ENCODE measurements around the gene BCOR.

The BCOR gene

DNA sequence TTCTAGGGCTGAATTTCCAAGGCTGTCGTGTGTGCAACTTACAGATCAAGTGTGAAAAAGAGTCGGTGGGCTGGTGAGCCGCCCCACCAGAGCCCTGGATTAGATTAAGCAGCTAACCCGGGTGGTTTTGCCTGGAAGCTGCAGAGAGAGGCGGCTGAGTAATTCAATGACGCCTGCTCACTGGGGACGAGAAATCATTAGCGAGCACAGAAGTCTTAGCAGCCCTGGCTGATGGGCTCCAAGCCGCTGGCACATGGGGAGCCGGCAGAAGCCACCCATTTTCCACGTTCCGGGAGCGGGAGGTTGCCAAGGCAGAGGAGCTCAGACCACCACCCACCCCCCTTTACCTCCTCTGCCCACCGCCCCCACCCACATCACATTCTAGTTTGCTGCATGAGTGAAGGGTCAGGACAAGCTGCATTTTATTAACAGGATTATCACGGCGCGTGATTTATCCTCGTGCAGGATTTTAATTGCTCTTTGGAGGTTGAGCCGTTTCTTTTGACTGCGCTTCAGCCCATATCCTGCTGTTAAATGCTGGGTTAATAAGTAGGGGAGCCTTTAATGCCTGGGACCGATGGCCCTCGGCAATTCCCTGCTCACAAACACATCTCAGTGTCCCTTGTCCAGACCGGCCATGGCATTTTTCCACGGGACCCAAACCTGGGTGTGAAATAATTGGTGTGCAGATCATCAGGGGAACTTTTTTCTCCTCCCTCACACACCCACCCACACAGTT, 19.1 kb downstream of the BCOR start:
- TF ChIP-seq, protein P1, sequence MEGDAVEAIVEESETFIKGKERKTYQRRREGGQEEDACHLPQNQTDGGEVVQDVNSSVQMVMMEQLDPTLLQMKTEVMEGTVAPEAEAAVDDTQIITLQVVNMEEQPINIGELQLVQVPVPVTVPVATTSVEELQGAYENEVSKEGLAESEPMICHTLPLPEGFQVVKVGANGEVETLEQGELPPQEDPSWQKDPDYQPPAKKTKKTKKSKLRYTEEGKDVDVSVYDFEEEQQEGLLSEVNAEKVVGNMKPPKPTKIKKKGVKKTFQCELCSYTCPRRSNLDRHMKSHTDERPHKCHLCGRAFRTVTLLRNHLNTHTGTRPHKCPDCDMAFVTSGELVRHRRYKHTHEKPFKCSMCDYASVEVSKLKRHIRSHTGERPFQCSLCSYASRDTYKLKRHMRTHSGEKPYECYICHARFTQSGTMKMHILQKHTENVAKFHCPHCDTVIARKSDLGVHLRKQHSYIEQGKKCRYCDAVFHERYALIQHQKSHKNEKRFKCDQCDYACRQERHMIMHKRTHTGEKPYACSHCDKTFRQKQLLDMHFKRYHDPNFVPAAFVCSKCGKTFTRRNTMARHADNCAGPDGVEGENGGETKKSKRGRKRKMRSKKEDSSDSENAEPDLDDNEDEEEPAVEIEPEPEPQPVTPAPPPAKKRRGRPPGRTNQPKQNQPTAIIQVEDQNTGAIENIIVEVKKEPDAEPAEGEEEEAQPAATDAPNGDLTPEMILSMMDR (conservative IDR thresholded peaks at IDR 0.05; ENCODE audit: low read depth, low read length): no peak
- DNase-seq (ENCODE audit: low read depth): no peak
- H3K4me3 ChIP-seq (ENCODE audit: low read depth, low read length): no peak overlapping the region

DNA sequence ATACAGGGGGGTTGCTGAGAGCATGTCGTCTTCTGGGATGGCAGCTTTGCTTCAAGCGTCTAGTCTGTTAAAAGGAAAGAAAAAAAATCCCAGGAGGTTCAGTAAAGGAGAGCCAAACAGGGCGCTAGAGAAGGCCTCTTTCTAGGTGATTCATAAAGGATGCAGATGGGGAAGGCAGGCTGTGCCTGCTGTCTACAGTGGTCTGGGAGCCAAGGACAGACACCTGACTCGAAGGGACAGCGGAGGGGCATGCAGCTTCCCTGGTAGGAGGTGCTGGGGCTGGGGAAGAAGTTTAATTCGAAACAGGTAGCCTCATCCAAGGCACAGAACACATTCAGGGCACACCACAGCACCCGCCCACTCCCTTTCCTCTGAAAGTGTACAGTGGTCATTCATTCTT, 19.9 kb downstream of the BCOR start:
- DNase-seq (ENCODE audit: low read depth): no peak
- TF ChIP-seq, protein P1 (conservative IDR thresholded peaks at IDR 0.05; ENCODE audit: low read depth, low read length): no peak
- H3K4me3 ChIP-seq (ENCODE audit: low read depth, low read length): no peak overlapping the region

DNA sequence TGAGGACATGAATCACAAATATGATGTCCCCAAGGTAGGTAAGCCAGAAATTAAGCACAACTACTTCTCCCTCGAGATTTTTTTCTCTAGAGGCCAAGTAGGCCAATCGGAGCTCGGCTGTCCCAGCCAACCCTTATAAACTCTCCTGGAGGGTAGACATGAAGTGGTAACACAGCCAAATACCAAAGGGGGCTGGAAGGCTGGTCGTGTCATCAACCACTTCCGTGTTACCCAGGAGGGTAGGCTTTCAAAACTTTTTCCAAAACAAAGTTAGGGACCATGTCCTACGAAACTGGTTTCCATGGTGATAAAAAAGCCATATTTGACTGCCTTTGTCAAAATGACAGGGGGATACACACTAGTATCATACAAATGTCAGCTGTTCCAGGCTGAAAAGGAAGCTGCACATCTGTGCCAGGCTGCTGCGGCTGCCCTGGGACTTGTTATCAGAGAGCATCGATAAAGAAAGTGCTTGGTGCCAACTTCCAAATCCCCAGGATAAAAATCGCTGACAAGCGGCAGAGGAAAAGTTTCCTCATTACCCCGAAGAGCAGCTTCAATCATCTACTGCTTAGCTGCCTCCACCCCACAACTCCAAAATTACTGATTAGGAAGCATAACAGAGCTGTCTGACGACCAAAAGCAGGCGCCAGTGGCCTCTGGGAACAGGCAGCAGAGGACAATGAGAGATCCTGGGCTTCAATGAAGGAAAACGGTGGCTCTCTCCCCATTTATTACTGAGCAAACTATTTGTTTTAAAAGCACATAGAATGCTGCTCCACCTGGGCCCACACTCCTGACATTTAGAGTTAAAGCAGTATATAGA, 20.8 kb downstream of the BCOR start:
- TF ChIP-seq, protein P1 (conservative IDR thresholded peaks at IDR 0.05; ENCODE audit: low read depth, low read length): no peak
- H3K4me3 ChIP-seq (ENCODE audit: low read depth, low read length): no peak overlapping the region
- DNase-seq (ENCODE audit: low read depth): no peak

DNA sequence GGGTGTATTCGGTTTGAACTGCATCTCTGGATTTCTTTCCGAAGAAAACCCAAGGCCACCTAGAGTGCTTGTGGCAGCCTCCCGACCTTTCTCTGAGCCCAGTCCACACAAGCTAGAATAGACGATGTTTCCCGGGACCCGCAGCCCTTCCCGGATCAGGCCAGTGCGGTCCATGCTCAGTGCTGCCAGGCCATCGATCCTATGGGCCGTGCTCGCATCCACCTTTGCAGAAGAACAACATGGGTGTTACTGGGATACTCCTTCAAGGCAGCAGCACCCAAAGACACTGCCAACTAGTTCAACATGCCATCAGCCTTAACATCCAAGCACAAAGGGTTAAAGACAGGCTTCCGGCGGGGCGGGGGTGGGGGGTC, 22.8 kb downstream of the BCOR start:
- TF ChIP-seq, protein P1 (conservative IDR thresholded peaks at IDR 0.05; ENCODE audit: low read depth, low read length): no peak
- H3K4me3 ChIP-seq (ENCODE audit: low read depth, low read length): no peak overlapping the region
- DNase-seq (ENCODE audit: low read depth): no peak

GRCh38 chrX:40074080-40074958, 23.4 kb downstream of the BCOR start:
- H3K4me3 ChIP-seq (ENCODE audit: low read depth, low read length): no peak overlapping the region
- DNase-seq (ENCODE audit: low read depth): no peak
- TF ChIP-seq, protein P1 (conservative IDR thresholded peaks at IDR 0.05; ENCODE audit: low read depth, low read length): no peak

- DNase-seq (ENCODE audit: low read depth): no peak
- no peak overlapping the region for H3K4me3 ChIP-seq (ENCODE audit: low read depth, low read length)
- TF ChIP-seq, protein P1 (conservative IDR thresholded peaks at IDR 0.05; ENCODE audit: low read depth, low read length): no peak
Measured at GRCh38 chrX:40073439-40074054, 24.2 kb downstream of the BCOR start.

Data from choroid plexus epithelial cell (primary cell).